ENCODE results near the gene FAM47A.

Gene FAM47A

DNA sequence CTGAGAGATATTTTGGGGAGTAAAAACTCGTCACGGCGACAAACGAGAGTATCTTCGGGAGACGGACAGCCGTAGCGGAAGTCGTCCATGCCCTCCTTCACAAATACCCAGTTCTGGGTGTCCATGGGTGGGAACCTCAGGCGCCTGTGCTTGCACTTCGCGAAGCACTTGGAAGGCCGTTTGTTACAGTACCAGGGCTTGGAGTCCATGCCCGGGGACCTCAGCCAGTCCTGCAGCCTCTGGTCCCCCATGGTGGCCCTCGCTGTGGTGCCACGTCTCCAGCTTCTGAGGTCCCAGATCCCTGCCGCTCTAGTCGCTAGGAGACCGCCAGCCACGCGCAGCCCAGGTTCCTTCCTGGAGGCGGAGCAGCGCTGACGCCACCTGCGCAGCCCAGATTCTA is at the start of gene FAM47A:
TSS of gene FAM47A (minus strand) at position 287 of the 400 bp plus-strand sequence. CDS start at position 251, 36 bp downstream.
- no peak for DNase-seq (ENCODE audit: low read depth, low spot score)

DNA sequence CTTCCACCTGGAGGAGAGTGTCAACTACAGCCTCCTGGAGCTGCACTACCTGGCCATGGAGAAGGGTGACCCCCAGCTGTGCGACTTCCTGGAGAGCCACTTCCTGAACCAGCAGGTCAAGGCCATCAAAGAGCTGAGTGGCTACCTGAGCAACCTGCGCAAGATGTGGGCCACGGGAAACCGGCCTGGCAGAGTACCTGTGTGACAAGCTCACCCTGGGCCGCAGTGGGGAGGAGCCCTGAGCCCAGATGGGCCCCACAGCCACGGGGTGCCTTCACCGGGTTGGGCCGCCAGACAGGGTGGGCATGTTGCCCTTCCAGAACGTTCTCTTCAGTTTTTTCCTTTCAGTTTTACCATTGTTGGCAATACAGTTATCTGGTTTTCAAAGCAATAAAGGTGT is 15.2 kb upstream of the FAM47A start:
- DNase-seq (ENCODE audit: low read depth, low spot score): no peak

DNA sequence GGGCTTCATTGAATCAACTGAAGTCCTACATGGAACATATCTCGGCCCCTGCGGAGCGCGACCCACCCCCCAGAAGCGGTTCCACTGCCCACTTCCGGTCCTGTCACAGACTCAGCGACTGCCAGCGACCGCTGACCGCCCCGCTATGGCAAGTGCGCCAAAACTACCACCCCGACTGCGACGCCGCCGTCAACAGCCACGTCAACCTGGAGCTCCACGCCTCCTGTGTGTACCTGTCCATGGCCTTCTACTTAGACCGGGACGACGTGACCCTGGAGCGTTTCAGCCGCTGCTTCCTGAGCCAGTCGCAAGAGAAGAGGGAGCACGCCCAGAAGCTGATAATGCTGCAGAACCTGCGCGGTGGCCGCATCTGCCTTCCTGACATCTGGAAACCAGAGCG is 14.8 kb upstream of the FAM47A start:
- DNase-seq (ENCODE audit: low read depth, low spot score): no peak

DNA sequence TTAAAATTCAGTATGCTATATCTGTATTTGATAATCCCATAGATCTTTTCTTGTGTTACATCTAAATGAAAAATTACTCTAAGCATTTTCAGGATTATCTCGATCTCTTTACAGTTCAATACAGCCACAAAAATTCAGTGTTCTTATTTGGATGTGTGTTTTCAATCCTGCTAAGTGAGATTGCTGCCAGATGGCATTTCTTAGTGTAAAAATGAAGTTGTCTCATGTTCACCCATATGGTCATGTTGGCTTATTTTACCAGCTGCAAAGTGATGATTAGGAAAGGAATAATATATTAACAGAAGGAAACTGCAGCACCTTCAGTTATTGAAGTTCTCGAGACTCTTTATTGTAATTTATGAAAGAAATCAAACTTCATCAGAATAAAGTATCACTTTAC is 12.1 kb upstream of the FAM47A start:
- no peak for DNase-seq (ENCODE audit: low read depth, low spot score)

DNA sequence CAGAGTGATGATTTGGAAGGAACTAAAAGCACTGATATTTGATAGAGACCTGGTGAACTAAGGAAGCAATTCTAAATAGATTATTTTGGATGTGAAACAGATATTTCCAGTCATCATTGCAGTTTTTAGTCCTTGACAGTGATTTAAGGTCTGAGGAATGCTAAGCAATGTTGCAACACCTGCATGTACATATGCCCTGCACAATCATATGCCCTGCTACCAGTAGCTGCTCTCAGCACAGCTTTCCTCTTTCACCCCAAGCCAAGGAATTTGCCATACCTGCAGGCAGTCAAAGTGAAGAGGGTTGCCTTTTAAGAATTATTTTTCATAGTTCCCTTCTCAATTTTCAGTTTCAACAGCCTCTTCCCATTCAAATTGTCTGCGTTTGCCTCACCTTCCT is 8.7 kb upstream of the FAM47A start:
- DNase-seq (ENCODE audit: low read depth, low spot score): no peak

DNA sequence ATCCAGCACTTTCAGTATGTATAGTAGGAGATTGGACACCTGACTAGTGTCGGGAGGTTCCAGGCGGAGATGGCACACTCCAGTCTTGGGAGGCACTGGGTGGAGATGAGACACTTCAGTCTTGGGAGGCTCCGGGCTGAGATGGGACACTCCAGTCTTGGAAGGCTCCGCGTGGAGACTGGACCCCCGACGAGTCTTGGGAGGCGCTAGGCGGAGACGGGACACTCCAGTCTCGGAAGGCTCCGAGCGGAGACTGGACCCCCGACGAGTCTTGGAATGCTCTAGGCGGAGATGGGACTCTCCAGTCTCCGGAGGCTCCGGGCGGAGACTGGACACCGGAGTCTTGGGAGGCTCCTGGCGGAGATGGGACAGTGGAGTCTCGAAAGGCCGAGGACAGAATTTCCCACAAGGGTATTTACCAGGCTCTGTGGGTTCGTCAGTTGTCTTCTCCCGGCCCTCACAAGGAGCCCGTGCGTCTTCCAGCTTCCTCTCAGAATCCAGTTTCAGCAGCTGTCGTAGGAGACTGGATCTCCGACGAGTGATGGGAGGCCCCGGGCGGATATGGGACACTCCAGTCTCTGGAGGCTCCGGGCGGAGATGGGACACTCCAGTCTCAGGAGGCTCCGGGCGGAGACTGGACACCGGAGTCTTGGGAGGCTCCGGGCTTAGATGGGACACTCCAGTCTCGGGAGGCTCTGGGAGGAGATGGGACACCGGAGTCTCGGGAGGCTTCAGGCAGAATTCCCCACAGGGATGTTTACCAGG is 952 bp downstream of the FAM47A start:
- no peak for DNase-seq (ENCODE audit: low read depth, low spot score)

DNA sequence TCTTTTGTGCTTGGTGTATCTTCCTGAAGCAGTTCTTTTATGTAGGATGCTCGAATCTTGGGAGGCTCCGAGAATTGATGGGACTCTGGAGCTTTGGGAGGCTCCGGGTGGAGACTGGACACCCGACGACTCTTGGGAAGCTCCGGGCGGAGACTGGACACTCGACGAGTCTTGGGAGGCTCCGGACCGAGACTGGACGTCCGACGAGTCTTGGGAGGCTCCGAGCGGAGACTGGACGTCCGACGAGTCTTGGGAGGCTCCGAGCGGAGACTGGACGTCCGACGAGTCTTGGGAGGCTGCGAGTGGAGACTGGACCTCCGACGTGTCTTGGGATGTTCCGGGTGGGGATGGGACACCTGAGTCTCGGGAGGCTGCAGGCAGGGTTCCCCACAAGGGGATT is 1.6 kb downstream of the FAM47A start:
- DNase-seq (ENCODE audit: low read depth, low spot score): no peak

DNA sequence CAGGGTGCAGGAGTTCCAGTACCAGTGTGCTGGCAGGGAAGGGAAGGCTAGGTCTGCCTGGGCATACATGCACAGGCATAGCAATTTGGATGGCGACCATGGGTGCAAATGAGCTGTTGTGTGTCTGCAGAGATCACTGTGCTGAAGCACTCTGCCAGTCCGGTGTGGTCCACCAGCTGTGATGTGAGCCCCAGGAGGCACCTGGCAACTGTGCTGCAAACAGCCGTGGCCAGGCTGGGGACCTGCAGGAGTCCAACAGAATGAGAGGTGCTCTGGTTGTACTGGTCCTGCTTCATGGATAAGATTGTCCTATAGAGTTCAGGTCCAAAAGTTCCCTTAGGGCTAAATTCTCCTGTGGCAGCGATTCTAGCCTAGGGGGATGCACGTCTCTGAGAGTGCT is 6.1 kb downstream of the FAM47A start:
- no peak for DNase-seq (ENCODE audit: low read depth, low spot score)

DNA sequence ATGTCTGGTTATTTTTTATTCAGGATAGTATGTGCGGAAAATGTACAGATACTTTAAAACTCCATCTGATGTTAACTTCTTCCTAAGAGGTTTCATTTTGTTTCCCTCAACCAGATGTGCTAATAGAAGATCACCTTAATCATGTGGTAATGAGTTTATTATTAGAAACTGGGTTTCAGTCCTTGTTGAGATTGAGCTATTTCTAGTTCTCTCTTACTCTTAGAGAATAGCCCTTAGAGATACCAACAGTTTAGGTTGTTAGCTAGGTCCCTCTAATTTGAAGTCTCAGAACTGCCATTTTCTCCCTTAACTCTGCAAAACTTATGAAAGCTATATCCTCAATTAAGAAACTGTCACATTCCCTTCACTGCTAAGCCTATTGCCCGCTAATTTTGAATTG is 13.0 kb downstream of the FAM47A start:
- DNase-seq (ENCODE audit: low read depth, low spot score): no peak

DNA sequence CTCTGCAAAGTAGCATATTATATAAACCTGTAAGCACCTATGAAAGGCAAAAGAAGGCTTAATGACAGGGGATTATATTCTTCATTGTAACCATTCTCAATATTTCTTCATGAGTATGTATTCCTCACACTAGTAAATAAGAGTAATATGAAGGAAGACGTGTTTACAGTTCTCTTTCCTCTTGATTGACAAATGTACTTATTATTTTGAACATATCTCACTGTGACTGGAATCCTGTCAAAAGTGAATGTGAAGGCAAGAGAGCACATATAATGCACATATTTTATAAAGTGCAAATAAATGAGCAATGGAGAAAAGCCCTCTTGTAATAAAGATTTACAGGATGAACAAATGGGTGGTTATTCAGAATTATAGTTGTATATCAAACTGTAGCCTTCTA is 19.7 kb downstream of the FAM47A start:
- DNase-seq (ENCODE audit: low read depth, low spot score): no peak
